ENCODE measurements around the gene PKNOX2.

DNA sequence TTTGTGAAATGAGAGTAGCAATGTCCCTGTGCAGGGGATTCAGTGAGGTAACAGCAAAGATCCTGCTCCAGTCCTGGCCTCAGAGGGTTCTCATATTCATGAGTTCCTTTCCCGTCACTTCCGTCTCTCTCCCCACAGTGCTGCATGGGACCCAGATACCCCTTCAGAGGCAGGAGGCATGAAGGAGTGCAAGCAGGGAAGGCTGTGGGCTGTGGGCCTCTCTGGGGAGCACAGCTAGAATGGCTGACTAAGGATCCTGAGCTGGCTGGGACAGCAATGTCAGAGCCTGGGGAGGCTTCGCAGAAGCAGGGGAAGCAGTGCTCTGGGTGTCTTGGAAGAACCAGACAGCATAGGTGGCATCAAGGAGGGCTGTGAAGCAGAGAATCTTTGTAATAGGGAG, 13.0 kb downstream of the PKNOX2 start:
- TF ChIP-seq, protein P1, sequence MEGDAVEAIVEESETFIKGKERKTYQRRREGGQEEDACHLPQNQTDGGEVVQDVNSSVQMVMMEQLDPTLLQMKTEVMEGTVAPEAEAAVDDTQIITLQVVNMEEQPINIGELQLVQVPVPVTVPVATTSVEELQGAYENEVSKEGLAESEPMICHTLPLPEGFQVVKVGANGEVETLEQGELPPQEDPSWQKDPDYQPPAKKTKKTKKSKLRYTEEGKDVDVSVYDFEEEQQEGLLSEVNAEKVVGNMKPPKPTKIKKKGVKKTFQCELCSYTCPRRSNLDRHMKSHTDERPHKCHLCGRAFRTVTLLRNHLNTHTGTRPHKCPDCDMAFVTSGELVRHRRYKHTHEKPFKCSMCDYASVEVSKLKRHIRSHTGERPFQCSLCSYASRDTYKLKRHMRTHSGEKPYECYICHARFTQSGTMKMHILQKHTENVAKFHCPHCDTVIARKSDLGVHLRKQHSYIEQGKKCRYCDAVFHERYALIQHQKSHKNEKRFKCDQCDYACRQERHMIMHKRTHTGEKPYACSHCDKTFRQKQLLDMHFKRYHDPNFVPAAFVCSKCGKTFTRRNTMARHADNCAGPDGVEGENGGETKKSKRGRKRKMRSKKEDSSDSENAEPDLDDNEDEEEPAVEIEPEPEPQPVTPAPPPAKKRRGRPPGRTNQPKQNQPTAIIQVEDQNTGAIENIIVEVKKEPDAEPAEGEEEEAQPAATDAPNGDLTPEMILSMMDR (IDR thresholded peaks at IDR 0.05) = no peak
- no peak for TF ChIP-seq POLR2A (IDR thresholded peaks at IDR 0.05; ENCODE audit: low read depth)
- TF ChIP-seq EP300 (IDR thresholded peaks at IDR 0.05) = no peak

All from esophagus muscularis mucosa (tissue), 4 donors.